H9 (cell line): Measurements from ENCODE around the gene HOXA7. TPM values are rescaled to one million over a fixed set of nuclear protein-coding genes. Genes with fewer than 3 reads are reported as not detected.

Experiments
- DNase-seq: peaks from one replicate; pipeline ENCODE4 v3.0.0-alpha.2; 2017
- H2AFZ ChIP-seq: one replicate; pipeline ENCODE4 v1.6.1; 2013; ENCODE audit warnings: mild to moderate bottlenecking, low read length, control low read depth, moderate library complexity
- H2AK5ac ChIP-seq: 2 replicates; pipeline ENCODE4 v1.6.1; 2013; ENCODE audit warnings: low read length, control low read depth, mixed read lengths; ENCODE audit not compliant: insufficient read length
- H2BK120ac ChIP-seq: one replicate; pipeline ENCODE4 v1.6.1; 2013; ENCODE audit warnings: low read depth, mild to moderate bottlenecking, low read length, control low read depth, inconsistent platforms; ENCODE audit not compliant: poor library complexity, severe bottlenecking
- H2BK12ac ChIP-seq: 2 replicates; pipeline ENCODE4 v1.6.1; 2013; ENCODE audit warnings: low read length, control low read depth, mixed read lengths, low read depth; ENCODE audit not compliant: insufficient read length
- H2BK15ac ChIP-seq: 2 replicates; pipeline ENCODE4 v1.6.1; 2013; ENCODE audit warnings: low read depth, low read length, control low read depth
- H2BK20ac ChIP-seq: one replicate; pipeline ENCODE4 v1.6.1; 2013; ENCODE audit warnings: low read depth, mild to moderate bottlenecking, low read length, control low read depth, inconsistent platforms; ENCODE audit not compliant: poor library complexity, severe bottlenecking
- H2BK5ac ChIP-seq: 2 replicates; pipeline ENCODE4 v1.6.1; 2013; ENCODE audit warnings: low read length, control low read depth, mixed read lengths; ENCODE audit not compliant: insufficient read length
- H3K14ac ChIP-seq: 2 replicates; pipeline ENCODE4 v1.6.1; 2013; ENCODE audit warnings: low read length, control low read depth; ENCODE audit not compliant: insufficient read depth
- H3K18ac ChIP-seq: 2 replicates; pipeline ENCODE4 v1.6.1; 2013; ENCODE audit warnings: low read depth, mild to moderate bottlenecking, mixed read lengths, low read length, control low read depth; ENCODE audit not compliant: insufficient read length
- H3K23ac ChIP-seq: 2 replicates; pipeline ENCODE4 v1.6.1; 2013; ENCODE audit warnings: low read length, control low read depth, mixed read lengths, low read depth; ENCODE audit not compliant: insufficient read length
- H3K23me2 ChIP-seq: 2 replicates; pipeline ENCODE4 v1.6.1; 2013; ENCODE audit warnings: low read depth, mild to moderate bottlenecking, mixed read lengths, low read length, control low read depth; ENCODE audit not compliant: insufficient read length, poor library complexity, severe bottlenecking
- H3K27ac ChIP-seq: 2 replicates; pipeline ENCODE4 v1.5.1; 2013; ENCODE audit warnings: low read length, control low read depth, mixed read lengths, low read depth; ENCODE audit not compliant: insufficient read length
- H3K27me3 ChIP-seq: 2 replicates; pipeline ENCODE4 v1.6.1; 2013; ENCODE audit warnings: low read length, control low read depth, inconsistent platforms; ENCODE audit not compliant: insufficient read depth
- H3K4ac ChIP-seq: 2 replicates; pipeline ENCODE4 v1.6.1; 2013; ENCODE audit warnings: low read depth, mild to moderate bottlenecking, control low read depth, inconsistent platforms, low read length, moderate library complexity
- H3K4me1 ChIP-seq: 2 replicates; pipeline ENCODE4 v1.6.1; 2013; ENCODE audit warnings: low read length, control low read depth, inconsistent platforms; ENCODE audit not compliant: insufficient read depth
- H3K4me2 ChIP-seq: 2 replicates; pipeline ENCODE4 v1.6.1; 2013; ENCODE audit warnings: low read length, control low read depth, mixed read lengths; ENCODE audit not compliant: insufficient read length, insufficient read depth
- H3K56ac ChIP-seq: 2 replicates; pipeline ENCODE4 v1.6.1; 2013; ENCODE audit warnings: low read depth, mild to moderate bottlenecking, mixed read lengths, low read length, control low read depth; ENCODE audit not compliant: insufficient read length
- H3K79me1 ChIP-seq: 2 replicates; pipeline ENCODE4 v1.6.1; 2013; ENCODE audit warnings: low read depth, mild to moderate bottlenecking, moderate library complexity, low read length, control low read depth, inconsistent platforms; ENCODE audit not compliant: insufficient read depth, poor library complexity, severe bottlenecking
- H3K79me2 ChIP-seq: 2 replicates; pipeline ENCODE4 v1.6.1; 2013; ENCODE audit warnings: low read length, control low read depth, inconsistent platforms; ENCODE audit not compliant: insufficient read depth
- H3K9ac ChIP-seq: 2 replicates; pipeline ENCODE4 v1.6.1; 2013; ENCODE audit warnings: low read length, control low read depth, mixed read lengths; ENCODE audit not compliant: insufficient read length; ENCODE audit errors: extremely low read depth
- H3K9me3 ChIP-seq: one replicate; pipeline ENCODE4 v1.6.1; 2013; ENCODE audit warnings: low read depth, low read length, inconsistent platforms; ENCODE audit not compliant: control insufficient read depth
- H3T11ph ChIP-seq: one replicate; pipeline ENCODE4 v1.6.1; 2013; ENCODE audit warnings: mild to moderate bottlenecking, low read length, control low read depth, inconsistent platforms
- H4K20me1 ChIP-seq: one replicate; pipeline ENCODE4 v1.6.1; 2013; ENCODE audit not compliant: control insufficient read depth, insufficient read length, insufficient read depth
- H4K5ac ChIP-seq: 2 replicates; pipeline ENCODE4 v1.6.1; 2013; ENCODE audit warnings: low read depth, mild to moderate bottlenecking, mixed read lengths, low read length, control low read depth; ENCODE audit not compliant: insufficient read length
- H4K8ac ChIP-seq: replicated peaks from 2 replicates; pipeline ENCODE4 v1.6.1; 2013; ENCODE audit warnings: low read length, control low read depth, mixed read lengths, low read depth; ENCODE audit not compliant: insufficient read length
- H4K91ac ChIP-seq: 2 replicates; pipeline ENCODE4 v1.6.1; 2013; ENCODE audit warnings: low read depth, mild to moderate bottlenecking, moderate library complexity, mixed read lengths, low read length, control low read depth; ENCODE audit not compliant: insufficient read length
- H3K27ac Mint-ChIP-seq, 3 experiments: 2 replicates in 2 of 3; 3 replicates in 1 of 3; pipeline ENCODE4 v1.8.0; 2020 to 2021; ENCODE audit warnings: mixed read lengths in 3 of 3, mild to moderate bottlenecking in 1 of 3, moderate library complexity in 1 of 3
- H3K27me3 Mint-ChIP-seq: 2 replicates; pipeline ENCODE4 v1.8.0; 2021; ENCODE audit warnings: low read depth, mild to moderate bottlenecking, moderate library complexity, mixed read lengths
- H3K36me3 Mint-ChIP-seq, 3 experiments: 2 replicates in 2 of 3; 3 replicates in 1 of 3; pipeline ENCODE4 v1.8.0; 2020 to 2021; ENCODE audit warnings: low read depth in 3 of 3, mixed read lengths in 3 of 3; ENCODE audit not compliant: insufficient read depth in 1 of 3
- H3K4me1 Mint-ChIP-seq, 2 experiments: 2 replicates each; pipeline ENCODE4 v1.8.0; 2020; ENCODE audit warnings: mixed read lengths in 2 of 2
- H3K4me3 Mint-ChIP-seq, 2 experiments: 2 replicates in 1 of 2; 3 replicates in 1 of 2; pipeline ENCODE4 v1.8.0; 2020 to 2021; ENCODE audit warnings: mild to moderate bottlenecking in 2 of 2, mixed read lengths in 2 of 2, moderate library complexity in 1 of 2
- H3K9me3 Mint-ChIP-seq, 2 experiments: 2 replicates in 1 of 2; 3 replicates in 1 of 2; pipeline ENCODE4 v1.8.0; 2020; ENCODE audit warnings: mild to moderate bottlenecking in 2 of 2, mixed read lengths in 2 of 2, moderate library complexity in 1 of 2
- CTCF ChIP-seq: fragments of 200-600 bp; sonication (generic); conservative IDR thresholded peaks from 3 replicates; pipeline ENCODE4 v1.8.0; 2021; ENCODE audit warnings: antibody characterized with exemption, mild to moderate bottlenecking
- WGBS: extraction: QIAGEN DNeasy Blood & Tissue Kit; methylation state at CpG from one replicate; pipeline ENCODE4 v1.1.7; 2013; ENCODE audit warnings: missing lambda C conversion rate, low lambda C conversion rate, mixed read lengths; ENCODE audit not compliant: insufficient read length; ENCODE audit errors: extremely low coverage; 5-methylcytosine and 5-hydroxymethylcytosine counted together
- total RNA-seq: library from RNA; stranded (reverse); gene quantifications from 2 replicates; pipeline ENCODE4 v1.2.1, GENCODE V29; 2021

The HOXA7 gene
- total RNA-seq, 1 experiment from 2014 or later: not detected

- Histone ChIP-seq H3K14ac (no peak overlapping the region), H2BK120ac (no peak overlapping the region), H4K20me1 (peaks cover 2% of the 10 kb centered on the region), H3K4ac (no peak overlapping the region), H4K5ac (no peak overlapping the region), H3T11ph (no peak overlapping the region), H3K9me3 (no peaks in the 10 kb centered on the region), H3K79me2 (no peaks in the 10 kb centered on the region), H4K91ac (no peak overlapping the region), H3K79me1 (no peaks in the 10 kb centered on the region), H2BK12ac (no peak overlapping the region), H2BK15ac (no peak overlapping the region), H3K23me2 (peaks cover 3% of the 10 kb centered on the region), H2BK5ac (no peak overlapping the region), H2BK20ac (no peak overlapping the region), H3K4me2 (no peak overlapping the region), H3K23ac (no peak overlapping the region), H3K27me3 (peaks cover 96% of the 10 kb centered on the region), H3K9ac (no peak overlapping the region), H3K27ac (no peak overlapping the region), H3K56ac (no peak overlapping the region), H4K8ac (no peak overlapping the region), H2AFZ (no peak overlapping the region), H3K18ac (no peak overlapping the region), H3K4me1 (no peaks in the 10 kb centered on the region), H2AK5ac (no peak overlapping the region)
- no CpG with 5 or more reads among the region's 4 CpGs for WGBS
- Mint-ChIP-seq H3K27ac (no peak overlapping the region), H3K9me3 (peaks cover 0 to 3% of the 10 kb centered on the region in 2 experiments; a peak in 3 of 5 replicates), H3K36me3 (no peaks in the 10 kb centered on the region; a peak in 1 of 7 replicates), H3K4me3 (no peak overlapping the region), H3K4me1 (peaks cover 10 to 19% of the 10 kb centered on the region in 2 experiments), H3K27me3 (peaks cover 98% of the 10 kb centered on the region)
- DNase-seq: no peak
- TF ChIP-seq CTCF: no peak
These were observed 44.7 kb downstream of the HOXA7 start for GRCh38 chr7:27111751-27112277.
